OCI-LY3 (cell line): ENCODE measurements around the gene CHMP5.

Experiments used
- H2AFZ ChIP-seq: fragments of 200-600, 300-600 bp; shearing (Covaris generic); 2 replicates; pipeline ENCODE4 v1.6.0; 2014; ENCODE audit warnings: antibody characterized with exemption, low read depth, low read length
- H3K27ac ChIP-seq: fragments of 200-600, 300-600 bp; sonication (generic); 2 replicates; pipeline ENCODE4 v1.5.1; 2014; ENCODE audit warnings: mild to moderate bottlenecking, low read length, moderate library complexity, mixed read lengths
- H3K27me3 ChIP-seq: fragments of 200-600, 300-600 bp; sonication (generic); 2 replicates; pipeline ENCODE4 v1.6.1; 2014; ENCODE audit warnings: low read depth, low read length, mixed read lengths
- H3K36me3 ChIP-seq: fragments of 200-600, 300-600 bp; sonication (generic); replicated peaks from 2 replicates; pipeline ENCODE3; 2014; ENCODE audit warnings: low read depth, low read length, mixed read lengths
- H3K4me1 ChIP-seq: fragments of 300-600, 200-600 bp; sonication (generic); 2 replicates; pipeline ENCODE4 v1.6.1; 2014; ENCODE audit warnings: low read length, mixed read lengths
- H3K4me2 ChIP-seq: fragments of 200-600, 300-600 bp; sonication (generic); 2 replicates; pipeline ENCODE4 v1.6.1; 2014; ENCODE audit warnings: low read length, mixed read lengths
- H3K4me3 ChIP-seq: fragments of 300-600, 200-600 bp; sonication (generic); 2 replicates; pipeline ENCODE4 v1.5.1; 2014; ENCODE audit warnings: antibody characterized with exemption, mild to moderate bottlenecking, low read length, moderate library complexity
- H3K79me2 ChIP-seq: fragments of 300-600, 200-600 bp; shearing (Covaris generic); 2 replicates; pipeline ENCODE4 v1.6.1; 2014; ENCODE audit warnings: mild to moderate bottlenecking, low read length, mixed read lengths
- H3K9ac ChIP-seq: fragments of 300-600, 200-600 bp; shearing (Covaris generic); 2 replicates; pipeline ENCODE4 v1.6.0; 2014; ENCODE audit warnings: mild to moderate bottlenecking, low read length, moderate library complexity
- H3K9me3 ChIP-seq: fragments of 200-600, 300-600 bp; shearing (Covaris generic); 2 replicates; pipeline ENCODE4 v1.6.1; 2014; ENCODE audit warnings: low read length, mixed read lengths; ENCODE audit not compliant: insufficient read depth
- H4K20me1 ChIP-seq: fragments of 200-600, 300-600 bp; sonication (generic); 2 replicates; pipeline ENCODE4 v1.6.1; 2016; ENCODE audit warnings: low read length, mixed read lengths; ENCODE audit not compliant: insufficient read depth
- CTCF ChIP-seq: fragments of 200-600, 300-600 bp; sonication (generic); IDR thresholded peaks from 2 replicates; pipeline ENCODE4 v1.5.1; 2014; ENCODE audit warnings: antibody characterized with exemption, low read length, low read depth
- EZH2phosphoT487 ChIP-seq: fragments of 200-600 bp; shearing (Covaris generic); IDR thresholded peaks from 2 replicates; pipeline ENCODE4 v1.6.1; 2018; ENCODE audit warnings: antibody characterized with exemption, mixed run types, low read depth

CHMP5 gene

GRCh38 chr9:33245341-33245740 lies 19.5 kb upstream of the CHMP5 start:
- Histone ChIP-seq H3K27me3 (no peaks in the 10 kb centered on the region), H3K27ac (no peak overlapping the region), H3K79me2 (no peaks in the 10 kb centered on the region), H4K20me1 (no peaks in the 10 kb centered on the region), H3K36me3 (peaks cover 11% of the 10 kb centered on the region), H2AFZ (no peak overlapping the region), H3K4me2 (no peak overlapping the region), H3K4me3 (no peak overlapping the region), H3K9ac (no peak overlapping the region), H3K9me3 (no peaks in the 10 kb centered on the region), H3K4me1 (peaks cover 4% of the 10 kb centered on the region; the same call in 1 of the 2 replicates)
- TF ChIP-seq EZH2phosphoT487 (no peak), CTCF (no peak)

GRCh38 chr9:33246269-33246860 lies 18.5 kb upstream of the CHMP5 start:
- Histone ChIP-seq H3K4me3 (no peak overlapping the region), H3K36me3 (peaks cover 14% of the 10 kb centered on the region), H4K20me1 (no peaks in the 10 kb centered on the region), H3K4me2 (no peak overlapping the region), H3K79me2 (no peaks in the 10 kb centered on the region), H3K9ac (no peak overlapping the region), H3K27me3 (no peaks in the 10 kb centered on the region), H3K9me3 (no peaks in the 10 kb centered on the region), H3K4me1 (peaks cover 4% of the 10 kb centered on the region; the same call in 1 of the 2 replicates), H2AFZ (no peak overlapping the region), H3K27ac (no peak overlapping the region)
- TF ChIP-seq CTCF: no peak
- TF ChIP-seq EZH2phosphoT487: no peak

GRCh38 chr9:33248606-33249005 lies 16.2 kb upstream of the CHMP5 start:
- H3K4me2 ChIP-seq: no peak overlapping the region

GRCh38 chr9:33249087-33249658 lies 15.7 kb upstream of the CHMP5 start:
- H3K27ac ChIP-seq: no peak overlapping the region
- no peak overlapping the region for H3K9ac ChIP-seq
- H3K79me2 ChIP-seq: no peaks in the 10 kb centered on the region
- H3K4me1 ChIP-seq: peaks cover 4% of the 10 kb centered on the region; the same call in 1 of the 2 replicates
- H3K9me3 ChIP-seq: no peaks in the 10 kb centered on the region
- no peak overlapping the region for H3K4me2 ChIP-seq
- no peaks in the 10 kb centered on the region for H3K27me3 ChIP-seq
- H3K4me3 ChIP-seq: no peak overlapping the region
- no peak overlapping the region for H2AFZ ChIP-seq
- no peaks in the 10 kb centered on the region for H4K20me1 ChIP-seq
- TF ChIP-seq EZH2phosphoT487 (no peak), CTCF (no peak)
- H3K36me3 ChIP-seq: peaks cover 23% of the 10 kb centered on the region

More at GRCh38 chr9:33248606-33249005, 16.2 kb upstream of the CHMP5 start:
- H3K79me2 ChIP-seq: no peaks in the 10 kb centered on the region
- no peaks in the 10 kb centered on the region for H3K27me3 ChIP-seq
- H3K27ac ChIP-seq: no peak overlapping the region
- no peak overlapping the region for H2AFZ ChIP-seq
- H3K36me3 ChIP-seq: peaks cover 22% of the 10 kb centered on the region
- H3K9ac ChIP-seq: no peak overlapping the region
- peaks cover 4% of the 10 kb centered on the region; the same call in 1 of the 2 replicates for H3K4me1 ChIP-seq
- no peak overlapping the region for H3K4me3 ChIP-seq
- no peaks in the 10 kb centered on the region for H4K20me1 ChIP-seq
- TF ChIP-seq EZH2phosphoT487: no peak
- TF ChIP-seq CTCF: no peak
- H3K9me3 ChIP-seq: no peaks in the 10 kb centered on the region
